Activated CD8-positive, alpha-beta memory T cell treated with anti-CD3 and anti-CD28 coated beads for 48 hours (primary cell): ENCODE results near the gene MTRR.
"Not testable (repeated sequence)": the region's sequence is repeated elsewhere in the genome, so short reads cannot be mapped to it uniquely, and the experiment has no call there.

Experiments
- DNase-seq, 3 experiments: peaks; one replicate each; pipeline ENCODE4 v3.0.0-alpha.2; 2020; ENCODE audit warnings: low read depth in 2 of 3, low spot score in 2 of 3

MTRR gene

GRCh38 chr5:7894860-7895259 lies 25.9 kb downstream of the MTRR start:
- no peak for DNase-seq

- DNase-seq: no peak
Measured at GRCh38 chr5:7897014-7897600, 28.2 kb downstream of the MTRR start.

DNA sequence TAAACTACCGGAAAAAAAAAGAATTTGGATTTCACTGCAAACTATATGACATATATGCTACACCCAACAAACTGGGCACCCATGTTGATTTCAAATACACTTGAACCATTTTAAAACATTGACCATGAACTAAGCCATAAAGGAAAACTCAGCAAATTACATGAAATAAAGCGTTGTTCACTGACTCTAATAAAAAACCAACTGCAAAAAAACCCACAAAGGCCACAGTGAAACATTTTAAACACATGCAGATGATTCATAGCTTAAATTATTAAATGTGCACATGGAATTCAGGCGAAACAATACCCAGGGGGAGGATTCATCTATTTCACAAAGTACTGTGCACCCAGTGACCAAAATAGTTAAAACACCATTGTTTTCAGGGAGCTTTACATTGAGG lies 33.3 kb downstream of the MTRR start:
- DNase-seq: no peak

GRCh38 chr5:7902666-7903625 lies 34.0 kb downstream of the MTRR start:
- DNase-seq: no peak

DNA sequence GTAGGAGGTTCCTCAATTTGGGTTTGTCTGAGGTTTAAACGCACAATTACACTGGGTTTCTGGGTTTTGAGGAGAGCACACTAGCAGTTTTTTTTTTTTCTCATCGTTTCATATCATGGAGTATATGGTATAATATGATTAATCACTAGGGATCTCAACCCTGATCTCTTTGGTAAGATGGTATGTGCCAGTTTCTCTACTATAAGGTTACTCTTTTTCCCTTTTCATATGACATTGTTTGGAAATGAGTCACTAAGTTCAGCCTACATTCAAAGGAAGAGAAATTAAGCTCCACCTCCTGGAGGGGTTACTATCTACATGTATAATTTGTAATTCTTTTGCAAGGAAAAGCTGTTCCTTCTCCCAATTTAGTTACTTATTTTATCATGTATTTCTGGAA lies 35.2 kb downstream of the MTRR start:
- no peak for DNase-seq

DNA sequence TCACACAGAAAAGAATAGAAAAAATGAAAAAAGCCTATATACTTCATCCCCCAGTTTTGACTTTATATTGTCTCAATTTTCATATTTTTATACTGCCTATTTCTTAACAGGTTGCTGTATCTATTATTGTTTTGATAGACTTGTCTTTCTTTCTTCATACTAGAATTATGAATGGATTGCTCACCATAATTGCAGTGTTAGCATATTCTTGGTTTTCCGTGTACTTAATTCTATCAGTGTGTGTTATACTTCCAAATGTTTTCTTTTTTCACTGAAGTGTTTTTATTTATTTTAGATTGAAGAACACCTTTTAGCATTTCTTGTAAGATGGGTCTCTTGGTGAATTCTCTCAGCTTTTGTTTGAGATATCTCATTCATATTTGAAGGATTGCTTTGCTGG lies 38.7 kb downstream of the MTRR start:
- DNase-seq: no peak

- DNase-seq: no peak
Measured at GRCh38 chr5:7908317-7908716, 39.4 kb downstream of the MTRR start.

- no peak for DNase-seq
Measured at GRCh38 chr5:7910738-7911428, 41.9 kb downstream of the MTRR start.

- DNase-seq: not testable (repeated sequence)
Measured at GRCh38 chr5:7911429-7911771, 42.5 kb downstream of the MTRR start.

GRCh38 chr5:7916171-7916804 lies 47.3 kb downstream of the MTRR start:
- DNase-seq: no peak

DNA sequence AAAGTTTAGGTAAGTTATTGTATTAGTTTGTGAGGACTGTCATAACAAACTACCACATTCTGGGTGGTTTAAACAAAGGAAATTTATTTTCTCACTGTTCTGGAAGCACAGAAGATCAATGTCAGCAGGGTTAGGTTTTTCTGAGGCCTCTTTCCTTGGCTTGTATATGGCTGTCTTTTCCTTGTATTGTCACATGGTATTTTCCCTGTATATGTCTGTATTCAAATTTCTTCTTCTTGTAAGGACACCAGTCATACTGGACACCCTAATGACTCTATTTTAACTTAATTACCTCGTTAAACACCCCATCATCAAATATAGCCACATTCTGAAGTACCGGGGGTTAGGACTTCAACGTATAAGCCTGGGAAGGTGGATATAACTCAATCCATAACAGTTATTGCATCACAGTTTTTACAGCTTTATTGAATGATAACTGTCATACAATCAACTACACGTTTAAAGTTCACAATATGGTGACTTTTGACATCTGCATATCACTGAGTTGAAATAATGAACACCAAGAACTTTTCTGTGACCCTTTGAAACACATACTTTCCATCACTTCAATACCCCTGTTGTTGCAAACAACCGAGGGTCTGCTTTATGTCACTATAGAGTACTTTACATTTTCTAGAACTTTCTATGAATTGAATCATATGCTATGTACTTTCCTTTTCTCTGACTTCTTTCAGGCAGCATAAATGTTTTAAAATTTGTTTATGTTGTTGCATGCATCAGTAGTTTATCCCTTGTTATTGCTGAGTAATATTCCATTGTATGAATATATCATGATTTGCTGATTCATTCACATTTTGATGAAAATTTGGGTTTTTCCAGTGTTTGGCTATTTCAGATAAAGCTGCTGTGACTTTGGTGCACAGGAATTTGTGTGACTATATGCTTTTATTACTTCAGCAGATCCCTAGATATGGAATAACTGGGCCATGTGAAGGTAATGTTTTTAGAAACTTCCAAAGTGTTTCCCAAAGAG lies 48.5 kb downstream of the MTRR start:
- no peak for DNase-seq

DNA sequence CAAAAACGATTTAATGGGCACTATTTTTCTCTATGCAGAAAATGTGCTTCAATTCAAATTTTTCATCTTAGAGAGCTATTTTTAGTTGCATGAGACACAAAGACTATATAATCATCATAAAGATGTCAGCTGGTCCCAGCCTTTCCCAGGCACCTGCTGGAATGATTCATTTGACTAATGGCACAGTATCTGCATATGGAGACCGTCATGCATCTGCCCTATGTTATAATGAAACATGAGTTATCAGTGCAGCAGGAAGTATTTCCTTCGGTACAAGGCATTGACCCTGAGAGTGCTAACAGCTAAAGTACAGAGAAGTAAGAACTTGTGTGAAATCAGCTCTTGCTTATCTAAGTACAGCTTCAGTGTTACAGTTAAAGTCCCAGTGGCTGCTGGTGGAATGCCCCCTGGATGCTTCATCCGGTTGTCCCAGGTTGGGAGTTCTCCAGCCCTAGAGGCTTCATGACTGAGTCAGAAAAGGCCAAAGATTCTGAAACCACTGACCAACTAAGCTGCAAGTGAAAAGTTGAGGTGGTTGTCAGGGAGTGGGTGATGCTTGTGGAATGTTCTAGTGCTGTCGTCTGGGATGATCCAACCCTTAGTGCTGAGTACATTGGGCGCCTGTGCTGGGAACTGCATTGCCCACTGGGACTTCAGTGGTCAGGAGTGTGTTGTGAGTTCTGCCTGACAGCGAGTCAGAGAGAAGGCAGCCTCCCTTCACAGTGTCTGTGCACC lies 57.2 kb downstream of the MTRR start:
- DNase-seq: no peak

GRCh38 chr5:7926720-7927119 lies 57.8 kb downstream of the MTRR start:
- DNase-seq: no peak

- no peak for DNase-seq
Measured at GRCh38 chr5:7927466-7928375, 58.8 kb downstream of the MTRR start.

- DNase-seq: no peak
Measured at GRCh38 chr5:7930011-7930410, 61.1 kb downstream of the MTRR start.

DNA sequence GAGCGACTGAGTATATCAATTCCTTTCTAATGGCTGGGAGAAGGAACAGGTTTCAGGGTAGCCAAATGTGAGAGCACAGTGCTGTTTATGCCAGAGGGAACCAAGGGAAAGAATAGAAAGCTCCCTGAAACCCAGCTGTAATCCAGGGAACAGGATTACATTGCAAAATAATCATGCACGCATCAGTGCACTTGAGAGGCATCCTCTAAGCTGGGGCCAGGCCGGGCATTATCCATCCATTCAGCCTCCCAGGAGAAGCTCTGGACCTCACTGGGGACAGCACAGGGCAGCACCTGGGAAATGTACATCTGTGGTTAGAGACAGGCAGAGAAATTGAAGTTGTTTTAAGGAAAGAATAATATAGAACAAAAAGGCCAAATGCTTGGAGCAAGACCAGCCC lies 72.7 kb downstream of the MTRR start:
- DNase-seq: no peak

- DNase-seq: no peak
Measured at GRCh38 chr5:7947301-7947700, 78.4 kb downstream of the MTRR start.
